Cardiac muscle cell (in vitro differentiated cells and primary cell): ENCODE data around the gene TRIO. TPM values are rescaled to one million over a fixed set of nuclear protein-coding genes. Genes with fewer than 3 reads are reported as not detected.

Experiments used
- DNase-seq, 2 donors: peaks; one replicate each; pipeline versions ENCODE4 v3.0.0 to v3.0.0-alpha.2; 2010 to 2017; ENCODE audit warnings: low read depth in 1 of 2, low spot score in 1 of 2
- H3K27ac ChIP-seq: fragments of 200-600 bp; sonication (generic); 2 replicates; pipeline ENCODE4 v1.5.1; 2016
- H3K27me3 ChIP-seq: fragments of 200-600 bp; sonication (generic); 2 replicates; pipeline ENCODE4 v1.6.0; 2016; ENCODE audit warnings: control low read depth
- H3K36me3 ChIP-seq: fragments of 200-600 bp; sonication (generic); 2 replicates; pipeline ENCODE4 v1.5.1; 2016; ENCODE audit warnings: control low read depth
- H3K4me1 ChIP-seq: fragments of 200-600 bp; sonication (generic); 2 replicates; pipeline ENCODE4 v1.8.1; 2017; ENCODE audit warnings: low read depth, mild to moderate bottlenecking, mixed run types
- H3K4me3 ChIP-seq: fragments of 200-600 bp; sonication (generic); 2 replicates; pipeline ENCODE4 v1.5.1; 2016; ENCODE audit warnings: mild to moderate bottlenecking
- H3K9me3 ChIP-seq: fragments of 200-600 bp; sonication (generic); 2 replicates; pipeline ENCODE4 v1.5.1; 2017; ENCODE audit warnings: low read depth, mild to moderate bottlenecking, control low read depth
- polyA plus RNA-seq: library from polyadenylated mRNA; unstranded; fragments of >200 nt; fragmentation: Nextera tagmentation; extraction: Ambion mirVana; gene quantifications from 2 replicates; pipeline ENCODE4 v1.2.1, GENCODE V29; 2016
- total RNA-seq: library from RNA; depleted of rRNA; stranded (reverse); fragments of >200 nt; gene quantifications from 2 replicates; pipeline ENCODE4 v1.2.3, GENCODE V29; 2016
- TF ChIP-seq, protein P1 (sequence below): IDR thresholded peaks from 2 replicates; pipeline ENCODE4 v1.5.1; 2012; ENCODE audit warnings: low read depth, mild to moderate bottlenecking, low read length

TRIO gene
- total and polyA plus RNA-seq, 2 experiments from 2014 or later: 15.5 to 104 TPM

GRCh38 chr5:14415024-14415697 is 272.0 kb downstream of the TRIO start:
- TF ChIP-seq, protein P1, sequence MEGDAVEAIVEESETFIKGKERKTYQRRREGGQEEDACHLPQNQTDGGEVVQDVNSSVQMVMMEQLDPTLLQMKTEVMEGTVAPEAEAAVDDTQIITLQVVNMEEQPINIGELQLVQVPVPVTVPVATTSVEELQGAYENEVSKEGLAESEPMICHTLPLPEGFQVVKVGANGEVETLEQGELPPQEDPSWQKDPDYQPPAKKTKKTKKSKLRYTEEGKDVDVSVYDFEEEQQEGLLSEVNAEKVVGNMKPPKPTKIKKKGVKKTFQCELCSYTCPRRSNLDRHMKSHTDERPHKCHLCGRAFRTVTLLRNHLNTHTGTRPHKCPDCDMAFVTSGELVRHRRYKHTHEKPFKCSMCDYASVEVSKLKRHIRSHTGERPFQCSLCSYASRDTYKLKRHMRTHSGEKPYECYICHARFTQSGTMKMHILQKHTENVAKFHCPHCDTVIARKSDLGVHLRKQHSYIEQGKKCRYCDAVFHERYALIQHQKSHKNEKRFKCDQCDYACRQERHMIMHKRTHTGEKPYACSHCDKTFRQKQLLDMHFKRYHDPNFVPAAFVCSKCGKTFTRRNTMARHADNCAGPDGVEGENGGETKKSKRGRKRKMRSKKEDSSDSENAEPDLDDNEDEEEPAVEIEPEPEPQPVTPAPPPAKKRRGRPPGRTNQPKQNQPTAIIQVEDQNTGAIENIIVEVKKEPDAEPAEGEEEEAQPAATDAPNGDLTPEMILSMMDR: no peak
- no peak for DNase-seq
- Histone ChIP-seq H3K27ac (no peak overlapping the region), H3K36me3 (peaks cover 31% of the 10 kb centered on the region), H3K4me1 (no peaks in the 10 kb centered on the region), H3K27me3 (no peaks in the 10 kb centered on the region), H3K9me3 (no peaks in the 10 kb centered on the region), H3K4me3 (no peak overlapping the region)

DNA sequence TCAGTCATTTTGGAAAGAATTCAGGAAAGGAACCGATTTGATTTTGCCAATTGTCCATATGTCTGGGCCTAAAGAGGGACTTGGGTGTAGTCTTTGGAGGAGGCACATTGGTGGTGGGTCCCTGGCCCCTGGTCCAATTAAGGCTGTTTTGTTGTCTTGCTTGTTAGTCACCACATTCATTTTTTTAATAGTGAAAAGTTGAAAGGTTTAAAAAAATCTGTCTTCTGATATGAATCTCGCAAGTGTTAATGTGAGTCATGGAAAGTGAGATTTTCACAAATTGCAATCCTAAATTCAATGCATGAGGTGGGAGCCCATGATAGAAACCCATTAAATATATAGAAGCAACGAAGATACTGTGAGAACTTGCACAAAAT is 272.5 kb downstream of the TRIO start:
- TF ChIP-seq, protein P1: no peak
- H3K27ac ChIP-seq: no peak overlapping the region
- H3K27me3 ChIP-seq: no peaks in the 10 kb centered on the region
- no peak for DNase-seq
- H3K36me3 ChIP-seq: peaks cover 33% of the 10 kb centered on the region
- H3K4me1 ChIP-seq: no peaks in the 10 kb centered on the region
- no peak overlapping the region for H3K4me3 ChIP-seq
- H3K9me3 ChIP-seq: no peaks in the 10 kb centered on the region

GRCh38 chr5:14416621-14417275 is 273.6 kb downstream of the TRIO start:
- TF ChIP-seq, protein P1: no peak
- peak in 1 of 2 donors; percentile 18 for DNase-seq
- Histone ChIP-seq H3K4me3 (no peak overlapping the region), H3K36me3 (peaks cover 33% of the 10 kb centered on the region), H3K9me3 (no peaks in the 10 kb centered on the region), H3K27ac (no peak overlapping the region), H3K4me1 (no peaks in the 10 kb centered on the region), H3K27me3 (no peaks in the 10 kb centered on the region)

DNA sequence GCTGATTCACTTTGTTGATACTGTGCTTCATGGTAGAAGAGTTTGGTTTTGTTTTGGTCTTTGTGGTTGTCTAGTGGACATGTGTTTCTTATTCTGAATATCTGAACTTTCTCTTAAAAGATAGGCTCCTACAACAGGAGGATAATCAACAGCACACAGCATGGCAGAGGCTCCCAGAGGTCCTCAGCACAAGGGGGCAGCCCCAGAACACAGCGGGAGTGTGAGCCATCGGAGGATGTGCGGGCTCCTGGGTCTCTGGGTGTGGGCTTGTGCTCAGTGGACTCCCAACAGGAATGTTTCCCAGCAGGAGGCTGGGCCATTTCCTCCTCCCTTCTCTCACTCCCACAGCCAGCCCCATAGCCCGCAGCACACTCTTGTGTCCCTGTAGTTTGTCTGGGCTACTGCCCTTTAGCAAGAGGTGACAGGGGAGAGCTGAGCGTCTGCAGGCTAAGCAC is 274.2 kb downstream of the TRIO start:
- Histone ChIP-seq H3K27ac (no peak overlapping the region), H3K4me3 (no peak overlapping the region), H3K4me1 (no peaks in the 10 kb centered on the region), H3K27me3 (no peaks in the 10 kb centered on the region), H3K9me3 (no peaks in the 10 kb centered on the region), H3K36me3 (peaks cover 33% of the 10 kb centered on the region)
- TF ChIP-seq, protein P1: peak; percentile 30
- peak; percentile 35 to 71 for DNase-seq

DNA sequence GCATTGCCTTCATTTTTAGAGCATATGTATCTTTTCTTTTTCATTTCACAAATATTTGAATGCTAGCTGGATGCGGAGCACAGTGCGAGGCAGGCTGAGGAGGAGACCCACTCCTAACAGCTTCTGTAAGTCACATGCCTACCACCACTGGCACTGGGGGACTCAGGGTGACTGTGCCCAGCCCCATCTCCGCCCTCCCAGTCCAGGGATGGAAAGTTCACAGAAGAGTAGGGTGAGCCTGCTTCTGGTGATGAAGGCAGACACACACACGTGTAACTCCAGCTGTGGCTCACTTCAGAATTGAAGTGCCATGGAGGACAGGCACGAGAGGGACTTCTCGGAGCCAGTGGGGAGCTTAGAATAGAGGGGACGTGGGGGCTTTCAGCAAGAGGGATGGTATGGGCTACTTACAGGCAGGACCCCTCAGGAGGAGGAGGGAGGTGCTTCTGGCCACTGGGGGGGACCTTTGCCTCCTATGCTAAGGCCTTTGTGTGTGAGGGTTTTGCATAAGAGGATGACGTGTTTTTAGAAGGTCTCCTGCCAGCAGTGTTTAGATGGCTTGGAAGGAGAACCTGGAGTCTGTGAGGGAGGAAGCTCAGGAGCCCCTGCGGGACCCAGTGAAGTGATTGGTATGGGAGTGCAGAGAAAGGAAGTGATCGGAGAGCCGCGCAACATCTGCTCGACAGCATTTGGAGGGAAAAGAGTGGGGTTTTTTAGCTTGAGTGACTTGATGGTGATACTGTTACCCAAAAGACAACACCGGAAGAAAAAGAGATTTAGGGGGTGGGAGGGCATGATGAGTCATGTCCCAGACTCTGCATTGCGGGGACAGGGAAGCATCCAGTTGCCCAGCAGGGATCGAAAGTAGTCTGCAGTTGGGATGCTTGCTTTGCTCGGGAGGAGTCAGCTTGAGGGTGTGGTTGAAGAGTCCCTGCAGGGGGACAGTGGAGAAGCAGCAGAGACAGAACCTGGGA is 274.9 kb downstream of the TRIO start:
- Histone ChIP-seq H3K4me3 (no peak overlapping the region), H3K9me3 (no peaks in the 10 kb centered on the region), H3K27ac (no peak overlapping the region), H3K36me3 (peaks cover 39% of the 10 kb centered on the region), H3K4me1 (no peaks in the 10 kb centered on the region), H3K27me3 (no peaks in the 10 kb centered on the region)
- peak in 1 of 2 donors; percentile 75 for DNase-seq
- TF ChIP-seq, protein P1: no peak
